ENCODE data around the gene MTA2. TPM values are rescaled to one million over a fixed set of nuclear protein-coding genes. Genes with fewer than 3 reads are reported as not detected.
"Not testable (repeated sequence)": the region's sequence is repeated elsewhere in the genome, so short reads cannot be mapped to it uniquely, and the experiment has no call there.

MTA2 gene
- total RNA-seq, 2 experiments from 2014 or later, result 231 to 233 TPM

DNA sequence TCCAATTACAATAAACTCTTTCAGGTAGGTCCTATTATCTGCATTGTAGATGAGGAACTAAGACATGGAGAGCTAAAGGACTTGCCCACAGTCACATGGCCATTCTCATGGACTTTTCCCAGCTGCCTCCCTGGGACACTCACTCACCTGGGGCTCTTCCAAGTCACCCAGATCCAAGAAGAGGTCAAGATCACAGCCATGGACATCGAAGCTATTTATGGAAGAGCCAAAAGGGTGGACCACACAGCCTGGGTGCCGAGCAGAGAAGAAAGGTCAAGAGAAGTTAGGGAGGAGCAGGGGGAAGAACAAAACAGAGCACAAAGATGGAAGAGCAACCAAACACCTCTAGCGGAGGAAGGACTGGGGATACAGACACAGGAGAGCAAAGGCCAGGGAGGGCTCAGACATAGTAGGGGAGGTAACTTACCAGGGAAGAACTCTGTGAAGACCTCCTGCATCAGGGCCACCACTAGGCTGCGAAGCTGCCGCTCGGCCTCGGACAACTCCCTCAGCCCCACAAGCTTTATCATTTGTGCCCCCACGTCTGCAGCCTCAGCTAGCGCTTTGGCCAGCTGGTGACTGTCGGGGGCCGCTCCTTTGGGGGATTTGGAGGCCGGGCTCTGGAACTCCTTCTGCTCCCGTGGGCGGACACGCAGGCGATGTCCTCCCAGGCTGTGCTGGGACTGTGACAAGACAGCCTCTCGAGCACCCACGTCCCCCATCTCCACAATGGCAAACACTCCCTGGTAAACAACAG lies 20.5 kb downstream of the MTA2 start:
- Mint-ChIP-seq H3K9me3 (no peaks in the 10 kb centered on the region), H3K27me3 (no peaks in the 10 kb centered on the region), H3K36me3 (peaks cover 13% of the 10 kb centered on the region), H3K27ac (peak overlapping the region; percentile 49), H3K4me1 (peaks cover 4% of the 10 kb centered on the region), H3K4me3 (no peak overlapping the region)
- ATAC-seq (ENCODE audit: low read depth) (no peak), DNase-seq (no peak)
- POLR2A ChIA-PET, result interaction anchor here (0.6 to 4.8 kb wide), 4 partner anchors 10 to 157 kb away, joined by 3 to 35 read pairs (median 4); partner anchors contain the start of gene TUT1

DNA sequence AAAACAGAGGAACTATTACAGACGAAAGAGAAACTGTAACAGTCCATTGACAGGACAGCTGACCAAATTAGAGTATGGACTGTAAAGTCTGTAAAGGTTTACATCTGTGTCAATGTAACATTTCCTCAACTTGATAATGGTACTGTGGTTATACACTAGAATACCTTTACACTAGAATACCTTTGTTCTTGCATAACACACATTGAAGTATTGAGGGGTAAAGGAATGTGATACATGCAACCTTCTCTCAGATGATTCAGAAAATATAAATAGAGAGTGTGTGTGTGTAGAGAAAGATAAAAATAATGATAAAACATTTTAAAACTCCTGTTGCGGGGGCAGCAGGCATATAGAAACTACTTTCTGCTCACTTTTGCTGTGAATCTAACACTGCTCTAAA lies 22.4 kb downstream of the MTA2 start:
- H3K4me3 Mint-ChIP-seq, result no peak overlapping the region
- H3K27ac Mint-ChIP-seq, result no peak overlapping the region
- H3K36me3 Mint-ChIP-seq, result peaks cover 14% of the 10 kb centered on the region
- DNase-seq, result no peak
- no peaks in the 10 kb centered on the region for H3K27me3 Mint-ChIP-seq
- no peak for ATAC-seq (ENCODE audit: low read depth)
- peaks cover 13% of the 10 kb centered on the region for H3K4me1 Mint-ChIP-seq
- H3K9me3 Mint-ChIP-seq, result no peaks in the 10 kb centered on the region
- POLR2A ChIA-PET, result interaction anchor here (0.7 to 4.8 kb wide), 2 partner anchors 12 to 110 kb away, joined by 3 to 35 read pairs; partner anchors contain the start of gene TUT1

DNA sequence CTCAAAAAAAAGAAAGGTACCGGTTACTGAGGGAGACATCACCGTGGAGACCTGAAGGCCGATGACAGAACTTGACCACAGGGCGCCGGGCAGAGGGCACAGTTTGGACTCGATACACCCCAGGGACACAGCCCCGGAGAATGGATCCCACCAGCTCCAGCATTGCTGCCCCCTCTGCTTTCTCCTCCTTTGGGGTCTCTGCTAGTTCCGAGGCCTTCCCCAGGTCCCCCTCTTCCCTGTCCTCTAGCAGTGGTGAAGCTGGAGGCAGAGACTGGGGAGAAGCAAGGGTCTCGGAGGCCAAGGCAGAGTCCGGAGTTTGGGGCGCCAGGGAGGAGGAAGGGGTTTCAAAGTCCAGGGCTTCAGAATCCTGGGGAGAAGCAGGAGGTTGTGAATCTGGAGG lies 23.1 kb downstream of the MTA2 start:
- peaks cover 15% of the 10 kb centered on the region for H3K36me3 Mint-ChIP-seq
- H3K9me3 Mint-ChIP-seq, result no peaks in the 10 kb centered on the region
- no peak overlapping the region for H3K27ac Mint-ChIP-seq
- peaks cover 13% of the 10 kb centered on the region for H3K4me1 Mint-ChIP-seq
- DNase-seq (no peak), ATAC-seq (ENCODE audit: low read depth) (no peak)
- no peak overlapping the region for H3K4me3 Mint-ChIP-seq
- POLR2A ChIA-PET, result interaction anchor here (4.8 kb wide), 1 partner anchor 13 kb away, joined by 35 read pairs; the partner anchor contains the start of gene TUT1
- no peaks in the 10 kb centered on the region for H3K27me3 Mint-ChIP-seq

DNA sequence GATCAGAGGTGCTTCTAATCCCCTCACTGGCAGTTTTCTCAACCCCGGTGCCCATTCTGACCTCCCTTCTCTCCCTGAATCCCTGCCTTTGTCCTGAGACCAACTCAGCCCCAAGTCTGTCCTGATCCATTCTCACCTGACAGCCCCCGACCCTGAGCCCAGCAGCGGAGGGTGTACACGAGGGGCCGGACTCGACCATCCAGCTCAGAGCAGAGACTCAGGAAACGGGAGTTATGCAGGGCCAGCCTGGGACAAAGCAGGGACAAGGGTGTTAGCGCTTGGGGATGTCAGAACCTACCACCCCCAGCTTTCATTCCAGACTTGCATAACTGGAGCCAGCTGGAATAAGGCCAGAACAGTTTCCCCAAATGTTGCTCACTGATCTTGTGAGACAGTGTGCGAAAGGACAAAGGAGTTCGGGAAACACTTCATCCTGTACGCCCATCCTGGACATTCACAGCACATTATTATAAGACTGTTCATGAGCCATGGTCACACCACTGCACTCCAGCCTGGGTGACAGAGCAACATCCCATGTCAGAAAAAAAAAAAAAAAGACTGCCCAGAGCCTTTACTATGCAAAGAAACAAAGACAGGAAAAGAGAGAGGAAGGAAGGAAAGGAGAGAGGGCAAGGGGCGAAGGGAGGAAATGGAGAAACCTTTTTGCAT lies 24.5 kb downstream of the MTA2 start:
- no peak for ATAC-seq (ENCODE audit: low read depth)

DNA sequence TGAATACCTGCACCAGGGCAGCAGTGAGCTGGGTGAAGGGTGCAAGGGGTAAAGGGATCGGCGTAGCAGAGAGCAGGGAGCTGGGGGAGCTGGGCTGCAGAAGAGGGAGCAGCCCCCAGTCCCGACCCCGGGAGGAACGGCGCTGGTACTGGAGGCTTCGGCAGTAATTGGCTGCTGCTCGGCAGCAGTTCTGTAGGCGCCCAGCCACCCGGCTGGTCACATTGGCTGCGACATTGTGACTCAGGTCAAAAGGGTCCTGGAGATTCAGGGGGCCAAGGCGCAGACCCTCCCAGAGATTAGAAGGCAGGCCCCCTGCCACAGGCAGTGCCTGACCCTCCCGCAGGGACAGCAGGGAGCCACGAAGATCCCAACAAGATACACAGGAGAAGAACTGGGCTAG lies 25.8 kb downstream of the MTA2 start:
- Mint-ChIP-seq H3K4me3 (peak overlapping the region; percentile 99), H3K9me3 (no peaks in the 10 kb centered on the region), H3K27me3 (no peaks in the 10 kb centered on the region), H3K36me3 (peaks cover 37% of the 10 kb centered on the region), H3K4me1 (peaks cover 34% of the 10 kb centered on the region), H3K27ac (peak overlapping the region; percentile 44)
- no peak for ATAC-seq (ENCODE audit: low read depth)
- POLR2A ChIA-PET, result interaction anchor here (0.6 to 2.3 kb wide), 4 partner anchors 9 to 151 kb away, joined by 3 to 23 read pairs (median 6); partner anchors contain the start of genes HNRNPUL2 and TUT1
- no peak for DNase-seq

More for the DNA sequence above, 24.5 kb downstream of the MTA2 start:
- no peak for DNase-seq
- POLR2A ChIA-PET, result interaction anchor here (0.7 to 4.8 kb wide), 4 partner anchors 14 to 278 kb away, joined by 3 to 35 read pairs (median 4); partner anchors contain the start of genes MTA2 and TUT1
- Mint-ChIP-seq H3K4me3 (no peak overlapping the region), H3K27me3 (no peaks in the 10 kb centered on the region), H3K4me1 (peaks cover 23% of the 10 kb centered on the region), H3K27ac (no peak overlapping the region), H3K36me3 (peaks cover 28% of the 10 kb centered on the region), H3K9me3 (no peaks in the 10 kb centered on the region)

DNA sequence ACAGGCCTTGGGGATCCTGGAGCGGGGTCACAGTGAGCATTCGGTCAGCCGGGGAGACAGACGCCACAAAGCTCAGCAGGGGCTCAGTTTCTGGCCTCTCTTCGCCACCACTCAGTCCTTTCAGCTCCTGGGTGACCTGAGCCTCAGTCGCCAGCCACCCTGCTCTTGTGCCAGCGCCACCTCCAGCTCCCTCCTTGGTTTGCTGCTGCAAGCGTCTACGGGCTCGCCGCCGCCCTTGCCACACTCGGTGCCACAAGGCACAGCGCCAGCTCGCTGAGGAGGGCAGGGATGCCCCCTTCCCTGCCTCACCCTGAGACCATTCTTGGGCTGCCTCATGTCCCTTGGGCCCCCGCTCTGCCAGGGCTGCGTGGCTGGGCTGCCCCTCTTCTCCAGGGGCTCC lies 26.5 kb downstream of the MTA2 start:
- no peak for ATAC-seq (ENCODE audit: low read depth)
- Mint-ChIP-seq H3K27me3 (no peaks in the 10 kb centered on the region), H3K4me1 (peaks cover 38% of the 10 kb centered on the region), H3K36me3 (peaks cover 40% of the 10 kb centered on the region), H3K27ac (peak overlapping the region; percentile 95), H3K9me3 (no peaks in the 10 kb centered on the region), H3K4me3 (peak overlapping the region; percentile 99)
- DNase-seq, result no peak
- POLR2A ChIA-PET, result interaction anchor here (0.8 to 3.3 kb wide), 11 partner anchors 9 to 281 kb away, joined by 3 to 68 read pairs (median 10); partner anchors contain the start of genes B3GAT3, C11orf98, CSKMT and HNRNPUL2

DNA sequence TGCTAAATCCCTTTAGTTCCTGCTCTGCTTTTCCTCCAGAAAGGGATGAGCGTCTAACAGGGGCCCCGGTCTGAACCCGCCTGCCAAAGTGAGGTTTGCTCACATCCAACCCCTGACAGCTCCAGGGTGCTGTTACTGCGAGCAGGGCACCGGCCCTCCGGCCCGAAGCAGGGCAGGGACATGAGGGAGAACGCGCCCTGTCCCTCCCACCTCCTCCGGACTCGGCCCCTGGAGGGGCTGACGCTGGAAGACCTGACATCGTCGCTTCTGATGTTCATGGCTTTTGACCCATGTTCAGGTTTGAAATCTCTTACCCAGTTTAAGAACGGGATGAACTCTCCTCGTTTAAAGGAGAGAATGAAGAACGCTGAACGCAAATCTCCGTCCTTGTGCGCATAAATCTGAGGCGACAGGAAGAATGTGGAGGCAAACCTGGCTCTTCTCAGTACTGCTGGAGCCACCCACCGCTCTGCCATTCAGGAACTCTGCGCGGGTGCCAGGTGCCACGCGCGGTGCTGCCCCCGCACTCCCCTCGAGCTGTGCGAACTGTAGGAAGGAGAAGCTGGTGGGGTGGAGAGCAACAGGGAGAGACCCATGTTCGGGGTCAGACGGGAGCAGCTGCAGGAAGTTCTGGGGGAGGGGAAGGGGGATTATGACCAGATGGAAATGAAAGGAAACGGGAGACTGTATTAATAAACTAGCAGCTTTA lies 27.1 kb downstream of the MTA2 start:
- H3K4me1 Mint-ChIP-seq, result peaks cover 41% of the 10 kb centered on the region
- peaks cover 42% of the 10 kb centered on the region for H3K36me3 Mint-ChIP-seq
- DNase-seq (peak; percentile 41), ATAC-seq (ENCODE audit: low read depth) (peak; percentile 10)
- H3K27me3 Mint-ChIP-seq, result no peaks in the 10 kb centered on the region
- H3K4me3 Mint-ChIP-seq, result peak overlapping the region; percentile 99
- H3K9me3 Mint-ChIP-seq, result no peaks in the 10 kb centered on the region
- H3K27ac Mint-ChIP-seq, result peak overlapping the region; percentile 95
- POLR2A ChIA-PET, result interaction anchor here (0.7 to 3.3 kb wide), 31 partner anchors 10 to 307 kb away, joined by 3 to 68 read pairs (median 7); partner anchors contain the start of genes AHNAK, B3GAT3, C11orf98 and CSKMT

DNA sequence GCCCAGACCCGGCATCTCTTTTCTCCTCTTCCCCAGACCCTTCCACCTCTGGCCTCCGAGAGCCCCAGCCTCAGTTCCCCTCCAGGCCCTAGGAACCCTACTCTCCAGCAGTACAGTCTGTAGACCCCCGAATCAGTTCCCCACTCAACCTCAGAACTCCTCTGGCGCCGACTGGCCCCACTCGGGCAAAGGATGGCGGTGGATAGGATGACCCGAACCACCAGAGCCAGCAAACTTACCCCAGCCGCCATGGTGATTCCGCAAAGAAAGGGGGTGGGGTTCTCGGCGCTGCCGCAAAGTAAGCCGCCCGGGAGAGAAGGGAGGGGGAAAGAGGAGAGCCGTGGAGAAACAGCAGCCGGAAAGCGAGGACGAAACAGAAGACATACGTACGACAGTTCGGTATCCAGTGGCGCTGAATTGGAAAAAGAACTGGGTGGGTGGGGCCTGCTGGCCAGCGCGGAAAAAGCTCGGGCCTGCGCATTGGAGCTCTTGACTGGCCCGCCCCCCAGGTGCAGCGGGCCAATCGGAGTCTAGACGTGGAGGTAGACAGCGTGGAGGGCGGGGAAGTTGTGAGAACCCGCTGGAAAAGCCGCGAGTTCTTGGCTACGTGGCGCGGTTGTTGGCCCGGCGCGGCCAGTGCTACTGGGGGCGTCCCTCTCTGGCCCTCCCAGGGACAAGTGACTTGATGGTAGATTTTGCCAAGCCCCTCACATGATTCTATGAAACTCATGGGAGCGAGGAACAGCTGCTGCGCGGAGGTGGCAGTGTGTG lies 27.9 kb downstream of the MTA2 start, which contains the start of gene EEF1G:
TSS of gene EEF1G (minus strand) at position 300 of the 771 bp plus-strand sequence. CDS start at position 251, 49 bp downstream.
- peak; percentile 95 for ATAC-seq (ENCODE audit: low read depth)
- Mint-ChIP-seq H3K27me3 (no peaks in the 10 kb centered on the region), H3K27ac (peak within 1 kb of the TSS; percentile 95), H3K36me3 (peaks cover 42% of the 10 kb centered on the region), H3K4me3 (peak within 1 kb of the TSS; percentile 99), H3K4me1 (peaks cover 41% of the 10 kb centered on the region), H3K9me3 (no peaks in the 10 kb centered on the region)
- POLR2A ChIA-PET, result interaction anchor here (0.6 to 3.3 kb wide), 33 partner anchors 9 to 307 kb away, joined by 3 to 68 read pairs (median 6); partner anchors contain the start of genes AHNAK, B3GAT3, C11orf98 and CSKMT
- peak; percentile 94 for DNase-seq

DNA sequence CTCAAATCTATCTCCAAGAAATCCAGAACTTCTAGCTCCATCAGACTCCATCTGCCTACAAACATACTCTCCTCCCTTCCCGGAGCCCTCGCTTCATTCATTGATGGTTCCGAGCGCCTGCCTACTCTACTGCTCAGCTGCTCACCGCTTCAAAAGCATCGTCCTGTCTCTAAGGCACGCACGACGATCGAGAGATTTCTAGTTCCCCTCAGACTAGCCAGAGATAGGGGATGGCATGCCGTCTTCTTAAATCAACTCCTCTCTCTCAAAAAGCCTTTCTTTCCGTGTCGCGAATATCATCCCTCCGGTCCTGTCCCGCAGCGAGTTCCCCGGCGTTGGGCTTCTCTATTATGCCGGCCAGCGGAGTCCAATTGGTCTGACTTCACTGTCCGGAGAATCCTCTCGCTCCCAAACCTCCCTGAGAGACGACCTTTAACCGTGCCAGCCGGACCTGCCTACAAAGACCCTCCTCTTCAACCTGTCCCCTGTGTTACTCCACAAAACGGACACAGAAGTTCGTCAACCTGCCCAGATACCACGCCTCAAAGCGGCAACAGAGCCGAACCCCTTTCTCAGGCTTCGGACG lies 28.6 kb downstream of the MTA2 start:
- POLR2A ChIA-PET, result interaction anchor here (0.6 to 3.3 kb wide), 32 partner anchors 8 to 308 kb away, joined by 3 to 68 read pairs (median 6); partner anchors contain the start of genes AHNAK, B3GAT3, C11orf98 and CSKMT
- DNase-seq (no peak), ATAC-seq (ENCODE audit: low read depth) (no peak)
- Mint-ChIP-seq H3K27me3 (no peaks in the 10 kb centered on the region), H3K27ac (peak overlapping the region; percentile 95), H3K4me1 (peaks cover 41% of the 10 kb centered on the region), H3K4me3 (peak overlapping the region; percentile 99), H3K36me3 (peaks cover 39% of the 10 kb centered on the region), H3K9me3 (no peaks in the 10 kb centered on the region)

DNA sequence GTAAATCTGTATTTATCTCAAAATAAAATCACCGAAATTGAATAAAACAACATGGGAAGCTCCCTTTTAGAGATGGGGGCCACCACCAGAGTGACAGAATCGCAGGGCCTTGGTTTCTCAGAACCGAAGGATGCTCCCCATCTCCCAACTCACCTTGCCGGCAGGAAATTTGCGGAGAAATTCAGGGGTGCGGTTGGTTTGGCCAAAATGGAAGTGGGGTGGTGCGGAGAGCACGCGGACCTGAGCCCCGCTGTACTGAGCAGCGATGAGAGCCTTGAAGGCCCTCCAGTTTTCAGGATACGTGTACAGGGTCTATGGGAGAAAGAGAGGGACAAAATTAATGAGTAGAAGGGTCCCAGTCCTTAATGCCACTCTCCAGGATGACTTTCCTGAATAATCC lies 29.2 kb downstream of the MTA2 start:
- no peaks in the 10 kb centered on the region for H3K9me3 Mint-ChIP-seq
- peak overlapping the region; percentile 99 for H3K4me3 Mint-ChIP-seq
- peaks cover 42% of the 10 kb centered on the region for H3K4me1 Mint-ChIP-seq
- POLR2A ChIA-PET, result interaction anchor here (0.7 to 3.3 kb wide), 6 partner anchors 15 to 178 kb away, joined by 3 to 68 read pairs (median 4); partner anchors contain the start of gene TUT1
- peak overlapping the region; percentile 95 for H3K27ac Mint-ChIP-seq
- no peak for DNase-seq
- peaks cover 40% of the 10 kb centered on the region for H3K36me3 Mint-ChIP-seq
- no peak for ATAC-seq (ENCODE audit: low read depth)
- H3K27me3 Mint-ChIP-seq, result no peaks in the 10 kb centered on the region

DNA sequence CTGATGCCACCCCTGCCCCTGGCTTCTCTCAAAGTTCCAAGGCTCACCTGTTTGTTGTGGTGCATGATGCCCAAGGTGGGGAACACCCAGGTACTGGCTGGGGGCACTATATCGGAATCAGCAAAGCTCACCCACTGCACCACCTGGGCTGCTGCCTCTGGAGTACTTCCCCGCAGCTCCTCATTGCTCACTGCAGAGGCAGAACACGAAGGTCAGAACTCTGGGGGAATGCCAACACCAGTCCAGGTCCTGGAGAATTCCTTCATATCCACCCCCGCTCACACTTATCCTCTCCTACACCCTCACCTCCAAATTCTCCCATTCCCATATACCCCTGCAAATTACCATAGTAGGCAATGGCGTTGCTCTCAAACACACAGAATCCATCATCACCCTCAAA lies 30.2 kb downstream of the MTA2 start:
- H3K9me3 Mint-ChIP-seq; H3K27me3 Mint-ChIP-seq; DNase-seq; H3K27ac Mint-ChIP-seq; POLR2A ChIA-PET; ATAC-seq (ENCODE audit: low read depth): not testable (repeated sequence)
- peaks cover 47% of the 10 kb centered on the region for H3K36me3 Mint-ChIP-seq
- peaks cover 46% of the 10 kb centered on the region for H3K4me1 Mint-ChIP-seq
- peak overlapping the region; percentile 8 for H3K4me3 Mint-ChIP-seq
